ENCODE data around the gene C6orf136. TPM values are rescaled to one million over a fixed set of nuclear protein-coding genes. Genes with fewer than 3 reads are reported as not detected.

Gene C6orf136
- total and polyA plus RNA-seq, 4 donors: 8.5 to 51.1 (median 23.7) TPM

DNA sequence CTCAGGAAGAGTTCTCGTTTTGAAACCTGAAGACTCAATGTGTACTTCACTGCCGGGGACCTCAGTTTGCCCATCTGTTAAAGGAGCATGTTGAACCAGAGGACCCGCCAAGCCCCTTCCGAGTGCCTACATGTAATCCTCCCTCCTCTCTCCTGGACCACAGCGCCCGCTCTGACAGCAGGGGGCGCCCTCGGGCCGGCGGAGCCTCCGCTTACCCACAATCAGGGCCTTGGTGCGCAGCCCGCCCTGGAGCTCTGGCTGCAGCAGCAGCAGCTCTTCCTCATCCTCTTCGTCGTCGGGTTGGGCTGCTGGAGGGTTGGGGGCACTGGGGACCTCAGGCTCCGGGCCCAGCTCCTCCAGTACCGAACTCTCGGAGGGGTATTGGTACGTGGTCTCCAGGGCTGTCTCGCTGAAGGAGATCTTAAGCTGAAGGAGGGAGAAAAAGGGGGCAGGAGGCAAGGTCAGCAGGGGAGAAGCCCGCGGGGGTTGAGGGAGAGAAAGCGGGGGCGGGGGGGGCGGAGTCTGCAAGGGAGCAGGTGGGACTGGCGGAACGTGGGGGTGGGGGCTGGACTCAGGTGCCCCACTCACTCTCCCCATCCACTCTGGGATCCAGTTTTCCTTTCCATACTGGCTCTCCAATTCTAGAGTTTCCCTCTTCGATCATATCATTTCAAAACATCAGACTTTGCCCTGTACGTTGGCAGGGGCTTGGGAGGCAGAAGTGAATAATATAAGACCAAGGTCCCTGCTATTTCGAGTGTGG is 32.2 kb downstream of the C6orf136 start:
- no peak overlapping the region for H3K27ac ChIP-seq (ENCODE audit: low read depth, low read length)
- peak in 5 of 6 donors; percentile 27 to 86 (median 54) for DNase-seq (ENCODE audit: low read depth in 4 of 6, low spot score in 6 of 6)
- H3K36me3 ChIP-seq (ENCODE audit: control insufficient read depth, insufficient read depth, low read length): peaks cover 37% of the 10 kb centered on the region
- H3K4me1 ChIP-seq (ENCODE audit: control insufficient read depth, insufficient read depth, low read length): peaks cover 34% of the 10 kb centered on the region
- H3K4me3 ChIP-seq (ENCODE audit: low read depth, low read length): no peak overlapping the region
- no peaks in the 10 kb centered on the region for H3K27me3 ChIP-seq (ENCODE audit: control insufficient read depth, insufficient read depth, low read length)
- 11% methylated on average over 17 of the region's 31 CpGs for whole genome bisulfite sequencing (ENCODE audit: insufficient coverage)
- no peaks in the 10 kb centered on the region for H3K9me3 ChIP-seq (ENCODE audit: control insufficient read depth, insufficient read depth, low read length)

GRCh38 chr6:30679765-30680535 is 33.0 kb downstream of the C6orf136 start:
- H3K9me3 ChIP-seq (ENCODE audit: control insufficient read depth, insufficient read depth, low read length): no peaks in the 10 kb centered on the region
- H3K4me3 ChIP-seq (ENCODE audit: low read depth, low read length): no peak overlapping the region
- 74% methylated on average over 5 of the region's 7 CpGs for WGBS (ENCODE audit: insufficient coverage)
- peaks cover 42% of the 10 kb centered on the region for H3K4me1 ChIP-seq (ENCODE audit: control insufficient read depth, insufficient read depth, low read length)
- H3K27ac ChIP-seq (ENCODE audit: low read depth, low read length): no peak overlapping the region
- no peak for DNase-seq (ENCODE audit: low read depth in 4 of 6, low spot score in 6 of 6)
- peaks cover 37% of the 10 kb centered on the region for H3K36me3 ChIP-seq (ENCODE audit: control insufficient read depth, insufficient read depth, low read length)
- no peaks in the 10 kb centered on the region for H3K27me3 ChIP-seq (ENCODE audit: control insufficient read depth, insufficient read depth, low read length)

DNA sequence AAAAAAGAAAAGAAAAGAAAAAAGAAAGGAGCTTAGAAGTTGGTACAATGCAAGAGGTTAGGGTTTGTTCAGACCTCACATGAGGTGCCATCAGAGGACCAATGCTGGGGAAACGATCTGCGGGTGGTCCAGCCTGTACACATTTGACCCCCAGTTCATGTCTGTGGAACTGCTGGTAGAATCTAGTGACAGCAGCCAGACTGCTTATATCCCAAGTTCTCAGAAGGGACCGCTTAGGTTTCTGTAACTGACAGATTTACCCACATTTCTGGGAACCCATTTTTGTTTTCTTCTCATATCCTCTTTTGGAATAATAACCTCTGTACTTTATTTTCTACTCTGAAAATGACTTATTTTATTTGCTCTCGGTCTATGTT is 34.8 kb downstream of the C6orf136 start:
- Histone ChIP-seq H3K9me3 (ENCODE audit: control insufficient read depth, insufficient read depth, low read length) (no peaks in the 10 kb centered on the region), H3K27me3 (ENCODE audit: control insufficient read depth, insufficient read depth, low read length) (no peaks in the 10 kb centered on the region), H3K4me1 (ENCODE audit: control insufficient read depth, insufficient read depth, low read length) (peaks cover 57% of the 10 kb centered on the region), H3K4me3 (ENCODE audit: low read depth, low read length) (peak overlapping the region; percentile 16), H3K36me3 (ENCODE audit: control insufficient read depth, insufficient read depth, low read length) (peaks cover 38% of the 10 kb centered on the region), H3K27ac (ENCODE audit: low read depth, low read length) (peak overlapping the region; percentile 88)
- no peak for DNase-seq (ENCODE audit: low read depth in 4 of 6, low spot score in 6 of 6)
- WGBS (ENCODE audit: insufficient coverage): 76% methylated on average over 3 of the region's 4 CpGs

- Histone ChIP-seq H3K4me3 (ENCODE audit: low read depth, low read length) (peak overlapping the region; percentile 99), H3K27me3 (ENCODE audit: control insufficient read depth, insufficient read depth, low read length) (no peaks in the 10 kb centered on the region), H3K27ac (ENCODE audit: low read depth, low read length) (peak overlapping the region; percentile 88), H3K4me1 (ENCODE audit: control insufficient read depth, insufficient read depth, low read length) (peaks cover 59% of the 10 kb centered on the region), H3K9me3 (ENCODE audit: control insufficient read depth, insufficient read depth, low read length) (no peaks in the 10 kb centered on the region), H3K36me3 (ENCODE audit: control insufficient read depth, insufficient read depth, low read length) (peaks cover 32% of the 10 kb centered on the region)
- DNase-seq (ENCODE audit: low read depth in 4 of 6, low spot score in 6 of 6): peak in 1 of 6 donors; percentile 53
- 16% methylated on average over 4 of the region's 11 CpGs for WGBS (ENCODE audit: insufficient coverage)
These were observed 35.5 kb downstream of the C6orf136 start for GRCh38 chr6:30682143-30683117.

- Histone ChIP-seq H3K27ac (ENCODE audit: low read depth, low read length) (peak overlapping the region; percentile 88), H3K9me3 (ENCODE audit: control insufficient read depth, insufficient read depth, low read length) (no peaks in the 10 kb centered on the region), H3K4me3 (ENCODE audit: low read depth, low read length) (peak overlapping the region; percentile 99), H3K27me3 (ENCODE audit: control insufficient read depth, insufficient read depth, low read length) (no peaks in the 10 kb centered on the region), H3K36me3 (ENCODE audit: control insufficient read depth, insufficient read depth, low read length) (peaks cover 24% of the 10 kb centered on the region), H3K4me1 (ENCODE audit: control insufficient read depth, insufficient read depth, low read length) (peaks cover 69% of the 10 kb centered on the region)
- DNase-seq (ENCODE audit: low read depth in 4 of 6, low spot score in 6 of 6): no peak
- WGBS (ENCODE audit: insufficient coverage): 10% methylated on average over 7 of the region's 7 CpGs
These were observed 36.4 kb downstream of the C6orf136 start for GRCh38 chr6:30683183-30683979.

- no peaks in the 10 kb centered on the region for H3K27me3 ChIP-seq (ENCODE audit: control insufficient read depth, insufficient read depth, low read length)
- WGBS (ENCODE audit: insufficient coverage): 57% methylated on average over 1 of the region's 2 CpGs
- peaks cover 18% of the 10 kb centered on the region for H3K36me3 ChIP-seq (ENCODE audit: control insufficient read depth, insufficient read depth, low read length)
- H3K4me1 ChIP-seq (ENCODE audit: control insufficient read depth, insufficient read depth, low read length): peaks cover 73% of the 10 kb centered on the region
- no peaks in the 10 kb centered on the region for H3K9me3 ChIP-seq (ENCODE audit: control insufficient read depth, insufficient read depth, low read length)
- DNase-seq (ENCODE audit: low read depth in 4 of 6, low spot score in 6 of 6): no peak
- peak overlapping the region; percentile 88 for H3K27ac ChIP-seq (ENCODE audit: low read depth, low read length)
- peak overlapping the region; percentile 99 for H3K4me3 ChIP-seq (ENCODE audit: low read depth, low read length)
These were observed 37.0 kb downstream of the C6orf136 start for GRCh38 chr6:30683980-30684338.

DNA sequence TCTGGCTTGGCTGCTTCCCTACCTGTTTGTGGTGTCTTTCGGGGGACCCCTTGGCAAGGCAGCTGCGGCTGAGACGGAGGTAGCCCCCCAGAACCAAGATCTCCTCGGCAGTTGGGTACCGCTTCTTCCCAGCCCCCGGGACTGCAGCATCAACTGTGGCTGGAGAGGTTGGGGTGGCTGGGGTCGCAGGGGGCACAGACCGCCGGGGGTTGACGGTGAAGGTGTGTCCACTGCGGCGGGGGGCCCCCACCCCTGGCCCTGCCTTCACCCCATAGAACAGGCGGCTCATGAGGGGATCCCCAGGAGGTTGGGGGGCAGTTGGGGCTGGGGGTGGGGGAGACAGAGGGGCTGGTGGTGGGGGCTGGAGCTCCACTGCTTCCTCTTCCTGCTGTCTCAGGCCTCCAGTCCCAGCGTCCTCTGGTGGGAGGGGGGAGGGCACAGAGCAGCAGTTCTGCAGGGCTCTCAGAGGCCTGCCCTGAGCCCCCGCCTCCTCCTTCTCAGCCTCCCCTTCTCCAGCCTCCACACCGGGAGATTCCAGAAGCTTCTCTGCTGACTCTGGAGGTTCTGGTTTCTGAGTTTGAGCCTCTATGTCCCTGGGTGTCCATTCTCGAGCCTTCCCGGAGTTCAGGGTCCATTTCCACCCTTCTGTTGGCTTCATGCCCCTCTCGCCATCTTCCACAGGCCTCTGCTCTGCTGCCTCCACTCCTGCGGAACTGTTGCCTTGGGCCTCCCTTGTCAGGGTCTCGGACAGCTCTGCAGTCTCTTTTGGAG is 37.6 kb downstream of the C6orf136 start:
- 71% methylated on average over 9 of the region's 21 CpGs for WGBS (ENCODE audit: insufficient coverage)
- peaks cover 15% of the 10 kb centered on the region for H3K36me3 ChIP-seq (ENCODE audit: control insufficient read depth, insufficient read depth, low read length)
- no peaks in the 10 kb centered on the region for H3K9me3 ChIP-seq (ENCODE audit: control insufficient read depth, insufficient read depth, low read length)
- peak overlapping the region; percentile 99 for H3K4me3 ChIP-seq (ENCODE audit: low read depth, low read length)
- H3K4me1 ChIP-seq (ENCODE audit: control insufficient read depth, insufficient read depth, low read length): peaks cover 73% of the 10 kb centered on the region
- peak overlapping the region; percentile 98 for H3K27ac ChIP-seq (ENCODE audit: low read depth, low read length)
- no peaks in the 10 kb centered on the region for H3K27me3 ChIP-seq (ENCODE audit: control insufficient read depth, insufficient read depth, low read length)
- DNase-seq (ENCODE audit: low read depth in 4 of 6, low spot score in 6 of 6): no peak

DNA sequence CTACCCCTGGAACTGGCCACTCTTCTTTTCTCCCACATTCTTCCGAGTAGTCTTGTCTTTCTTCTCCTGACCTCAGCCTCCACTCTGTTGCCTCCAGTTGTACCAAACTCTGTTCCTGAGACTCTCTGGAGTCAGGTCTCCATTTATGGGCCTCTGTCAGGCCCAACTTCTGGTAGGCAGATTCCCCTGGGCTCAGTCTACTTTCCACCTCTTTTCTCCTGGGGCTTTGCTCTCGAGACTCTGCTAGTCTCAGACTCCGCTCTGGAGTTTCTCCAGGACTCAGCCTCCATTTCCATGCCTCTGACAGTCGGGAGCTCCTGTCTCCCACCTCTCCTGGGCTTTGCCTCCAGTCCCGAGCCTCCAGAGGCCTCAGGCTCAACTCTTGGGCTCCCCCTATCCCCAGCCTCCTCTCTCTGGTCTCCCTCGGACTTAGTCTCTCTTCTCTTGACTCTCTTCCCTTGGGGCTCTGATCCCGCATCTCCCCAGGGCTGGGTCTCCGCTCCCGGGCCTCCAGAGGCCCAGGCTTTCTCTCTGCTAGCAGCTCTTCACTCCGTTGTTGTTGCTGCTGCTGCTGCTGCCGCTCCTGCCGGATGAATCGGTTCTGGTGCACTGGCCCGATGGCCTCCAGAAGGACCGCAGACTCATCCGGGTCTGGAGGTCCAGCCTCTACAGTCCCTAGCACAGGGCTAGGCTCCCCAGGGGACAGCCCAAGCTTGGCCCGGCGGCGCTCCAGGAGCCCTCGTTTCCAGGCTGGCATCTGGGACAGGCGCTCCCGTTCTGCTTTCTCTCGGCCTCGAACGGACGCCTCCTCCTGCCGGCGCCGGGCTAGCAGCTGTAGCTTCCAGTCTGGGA is 38.5 kb downstream of the C6orf136 start:
- Histone ChIP-seq H3K9me3 (ENCODE audit: control insufficient read depth, insufficient read depth, low read length) (no peaks in the 10 kb centered on the region), H3K4me1 (ENCODE audit: control insufficient read depth, insufficient read depth, low read length) (peaks cover 75% of the 10 kb centered on the region), H3K27me3 (ENCODE audit: control insufficient read depth, insufficient read depth, low read length) (no peaks in the 10 kb centered on the region), H3K36me3 (ENCODE audit: control insufficient read depth, insufficient read depth, low read length) (peaks cover 15% of the 10 kb centered on the region), H3K4me3 (ENCODE audit: low read depth, low read length) (peak overlapping the region; percentile 99), H3K27ac (ENCODE audit: low read depth, low read length) (peak overlapping the region; percentile 98)
- 58% methylated on average over 29 of the region's 29 CpGs for whole genome bisulfite sequencing (ENCODE audit: insufficient coverage)
- no peak for DNase-seq (ENCODE audit: low read depth in 4 of 6, low spot score in 6 of 6)
